HG03175 (cell line): ENCODE data around the gene EFHC1.
"Not testable (repeated sequence)": the region's sequence is repeated elsewhere in the genome, so short reads cannot be mapped to it uniquely, and the experiment has no call there.

Experiments used
- ATAC-seq: cut with Tn5 transposase; IDR thresholded peaks from one replicate; pipeline ENCODE4 v1.9.1; 2021; ENCODE audit warnings: mild to moderate bottlenecking, moderate library complexity; ENCODE audit not compliant: unreplicated experiment

The EFHC1 gene

DNA sequence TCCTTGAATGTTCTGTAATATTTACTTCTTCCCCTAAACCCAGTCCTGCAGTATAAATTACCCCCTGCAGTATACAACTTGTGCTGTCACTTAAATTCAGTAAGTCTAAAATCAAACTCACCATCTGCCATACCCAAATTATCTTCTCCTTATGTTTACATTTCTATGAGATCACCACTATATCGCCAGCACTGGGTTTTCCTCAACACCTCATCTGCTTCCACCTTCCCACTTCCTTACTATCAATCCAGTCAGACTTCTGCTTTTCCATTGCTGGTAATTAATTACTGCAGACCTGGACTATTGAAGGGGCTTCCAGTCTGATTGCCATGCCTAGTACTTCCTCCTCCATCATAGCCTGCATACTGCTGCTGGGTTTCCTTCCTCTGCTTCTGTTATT lies 15.2 kb downstream of the EFHC1 start:
- ATAC-seq: no peak

DNA sequence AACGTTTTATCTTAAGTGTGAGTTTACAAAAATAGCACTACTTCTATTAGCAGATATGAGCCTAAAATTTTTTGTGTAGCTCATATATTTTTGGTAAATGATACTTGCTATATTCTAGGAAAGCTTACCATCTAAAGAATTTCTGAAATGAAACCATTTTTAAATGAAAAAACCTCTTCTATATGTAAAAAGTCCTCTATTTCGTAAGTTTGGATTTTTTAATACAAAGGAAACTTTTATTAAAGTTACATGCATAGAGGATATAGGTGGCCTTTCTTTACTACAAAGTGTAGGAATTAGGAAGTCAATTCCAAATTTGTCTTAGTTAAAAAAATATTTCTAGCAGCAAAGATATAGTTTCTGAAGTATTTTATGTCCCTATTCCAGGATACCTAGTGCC lies 18.8 kb downstream of the EFHC1 start:
- no peak for ATAC-seq

- no peak for ATAC-seq
Measured at GRCh38 chr6:52454556-52454955, 34.4 kb downstream of the EFHC1 start.

DNA sequence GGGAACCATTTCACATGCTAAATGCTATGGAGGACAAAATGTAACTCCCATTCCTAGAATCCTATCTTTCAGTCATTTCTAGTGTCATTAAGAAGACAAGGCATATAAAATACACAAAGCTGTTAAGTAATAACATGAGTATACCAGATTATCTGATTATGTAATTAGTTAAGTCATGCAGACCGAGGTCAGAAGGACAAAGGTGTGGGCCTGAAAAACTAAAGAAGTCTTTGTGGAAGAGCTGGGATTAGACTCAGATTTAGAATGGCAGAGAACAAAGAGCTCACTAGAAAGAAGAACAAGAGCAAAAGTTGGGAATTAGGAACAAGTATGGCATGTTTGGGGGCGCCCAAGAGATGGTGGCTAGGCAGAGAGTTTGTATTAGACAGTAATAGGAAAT lies 37.0 kb downstream of the EFHC1 start:
- no peak for ATAC-seq

- ATAC-seq: not testable (repeated sequence)
Measured at GRCh38 chr6:52461194-52461593, 41.1 kb downstream of the EFHC1 start.

- no peak for ATAC-seq
Measured at GRCh38 chr6:52474173-52474572, 54.0 kb downstream of the EFHC1 start.

DNA sequence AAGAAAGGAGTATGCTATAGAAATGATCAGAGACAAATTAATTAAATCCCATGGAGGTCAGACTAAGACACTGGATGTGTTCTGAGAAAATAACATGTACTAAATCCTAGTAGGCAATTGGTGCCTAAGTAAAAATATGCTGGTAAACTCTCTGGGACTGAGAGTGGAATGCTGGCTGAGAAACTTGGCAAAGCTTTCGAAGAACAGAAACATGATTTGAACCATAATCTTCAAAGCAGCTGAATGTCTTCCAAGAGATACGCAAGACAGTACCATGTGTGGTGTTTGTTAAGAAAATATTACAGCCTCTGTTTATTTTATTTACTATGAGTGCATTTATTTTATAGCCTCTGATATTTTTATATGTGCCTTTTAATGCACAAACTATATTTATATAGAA lies 55.2 kb downstream of the EFHC1 start:
- no peak for ATAC-seq

DNA sequence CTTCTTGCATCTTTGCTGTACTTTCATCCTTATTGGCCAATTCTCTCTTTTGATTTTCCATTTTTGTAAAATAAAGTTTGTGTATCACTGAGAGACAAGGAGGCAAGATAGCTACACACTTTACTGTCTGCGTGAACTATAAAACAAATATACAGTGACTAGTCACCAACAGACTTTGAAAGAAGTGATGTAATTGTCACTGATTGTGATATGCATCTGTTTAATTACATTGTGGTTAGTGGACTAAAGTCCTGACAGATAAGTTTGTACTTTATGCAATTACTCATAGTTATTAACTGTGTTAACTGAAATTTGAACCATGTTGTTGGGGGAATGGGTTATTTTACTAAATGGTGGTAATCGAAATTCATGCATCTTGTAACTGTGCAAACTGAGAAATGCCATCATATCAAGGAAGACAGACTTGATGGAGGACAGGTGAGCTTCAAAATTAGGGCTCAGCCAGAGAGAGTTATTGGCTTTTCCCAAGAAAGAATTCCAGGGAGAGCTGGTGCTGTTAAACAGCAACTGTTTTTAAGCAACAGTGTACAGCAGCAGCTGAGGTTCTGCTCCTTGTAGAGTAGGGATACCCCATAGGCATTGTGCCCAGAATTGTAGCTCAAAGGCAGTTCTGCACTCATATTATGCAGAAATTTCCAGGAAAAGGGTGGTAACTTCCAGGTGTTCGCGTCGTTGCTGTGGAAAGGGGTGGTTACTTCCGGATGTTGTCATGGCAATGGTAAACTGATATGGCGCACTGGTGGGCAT lies 62.9 kb downstream of the EFHC1 start:
- ATAC-seq: no peak

DNA sequence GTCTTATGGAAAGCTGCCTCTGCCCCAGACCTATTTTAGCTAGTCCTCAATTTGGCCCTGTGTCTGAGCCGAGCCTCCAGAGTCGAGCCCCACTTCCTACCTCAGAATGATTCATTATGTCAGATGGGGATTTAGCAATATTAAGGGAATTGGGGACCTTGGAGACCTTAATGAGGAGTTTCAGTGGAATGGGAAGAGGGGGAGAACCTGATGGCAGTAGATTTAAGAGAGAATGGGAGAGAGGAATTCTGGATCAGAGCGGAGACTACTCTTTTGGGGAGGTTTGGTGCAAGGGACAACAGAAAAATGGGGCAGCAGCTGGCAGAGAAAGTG lies 63.5 kb downstream of the EFHC1 start:
- no peak for ATAC-seq

DNA sequence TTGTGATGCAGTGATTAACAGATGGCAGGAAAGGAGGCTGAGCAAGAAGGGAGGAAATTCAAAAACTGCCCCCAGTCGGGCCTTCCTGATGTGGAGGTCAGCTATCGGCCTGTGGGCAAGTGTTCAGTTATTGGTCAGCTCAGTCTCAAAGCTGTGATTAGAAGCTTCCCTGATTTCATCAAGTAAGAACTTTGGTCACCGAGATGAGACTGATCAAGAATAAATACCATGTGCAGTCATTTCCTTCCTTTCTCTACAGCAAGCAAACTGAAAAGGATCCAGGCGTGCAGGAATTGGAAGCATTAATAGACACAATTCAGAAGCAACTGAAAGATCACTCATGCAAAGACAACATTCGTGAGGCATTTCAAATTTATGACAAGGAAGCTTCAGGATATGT lies 69.7 kb downstream of the EFHC1 start:
- ATAC-seq: no peak

DNA sequence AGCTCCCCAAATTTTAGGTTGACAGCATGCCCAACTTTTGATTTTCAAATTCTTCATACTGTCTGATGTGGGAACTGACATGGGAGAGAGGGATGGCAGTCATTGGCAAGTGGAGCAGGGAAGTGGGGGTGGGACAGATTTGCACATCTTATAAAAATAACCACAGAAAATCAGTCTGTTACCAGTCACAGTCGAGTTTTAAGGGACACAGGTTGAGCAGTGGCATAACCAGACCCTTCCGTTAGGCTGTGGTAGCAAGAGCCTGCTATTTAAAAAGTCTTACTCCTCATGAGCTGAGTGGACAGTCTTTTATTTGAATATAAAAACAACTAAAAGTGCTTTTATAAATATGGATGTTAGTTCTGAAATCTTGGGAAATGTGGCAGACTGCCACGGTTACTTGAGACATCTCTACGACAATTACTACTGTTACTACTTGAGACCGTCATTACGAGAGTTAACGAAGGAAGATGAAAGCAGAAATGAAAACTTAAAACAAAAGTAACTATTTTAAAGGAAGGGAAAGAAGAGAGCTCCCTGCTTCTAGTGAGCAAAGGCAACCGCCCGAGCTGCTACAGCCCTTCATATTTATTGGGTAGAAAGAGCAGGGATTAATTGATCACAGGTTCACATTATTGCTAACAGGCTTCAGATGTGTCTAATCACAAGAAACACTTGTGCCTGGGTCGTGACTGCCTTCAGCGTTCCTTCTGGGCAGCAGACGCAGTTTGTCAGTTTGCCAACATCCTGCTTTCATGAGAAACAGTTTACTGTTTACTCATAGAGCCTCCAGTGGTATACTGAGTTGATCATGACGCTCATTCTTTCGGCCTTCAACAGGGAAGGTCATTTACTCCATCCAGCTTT lies 71.3 kb downstream of the EFHC1 start:
- ATAC-seq: peak; percentile 79

GRCh38 chr6:52493669-52494068 lies 73.5 kb downstream of the EFHC1 start:
- ATAC-seq: no peak

- no peak for ATAC-seq
Measured at GRCh38 chr6:52494298-52495072, 74.3 kb downstream of the EFHC1 start.

- ATAC-seq: no peak
Measured at GRCh38 chr6:52495922-52496321, 75.8 kb downstream of the EFHC1 start.

- no peak for ATAC-seq
Measured at GRCh38 chr6:52496631-52497030, 76.5 kb downstream of the EFHC1 start.

- peak; percentile 93 for ATAC-seq
Measured at GRCh38 chr6:52497652-52498408, 77.7 kb downstream of the EFHC1 start.

DNA sequence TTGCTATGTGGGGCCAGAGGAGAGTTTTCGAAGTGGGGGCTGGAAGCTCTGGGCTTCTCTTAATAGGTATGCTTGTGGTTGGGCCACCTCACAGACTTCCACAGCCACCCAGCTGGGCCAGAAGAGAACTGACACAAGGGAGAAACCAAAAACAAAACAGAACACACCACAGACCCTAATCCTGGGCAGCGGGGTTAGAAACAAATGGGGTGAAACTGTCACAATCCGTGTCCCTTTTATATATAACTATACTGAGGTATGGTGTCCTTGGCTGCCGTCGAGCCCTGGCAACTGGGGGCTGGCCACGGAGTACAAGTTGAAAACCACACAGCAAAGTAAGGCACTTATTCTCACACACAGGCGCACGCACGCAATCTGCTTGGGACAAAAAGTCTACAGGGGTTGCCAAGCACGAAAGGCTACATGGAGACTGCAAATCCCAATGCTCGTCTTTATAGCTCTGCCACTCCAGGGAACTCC lies 78.4 kb downstream of the EFHC1 start:
- ATAC-seq: peak; percentile 35

DNA sequence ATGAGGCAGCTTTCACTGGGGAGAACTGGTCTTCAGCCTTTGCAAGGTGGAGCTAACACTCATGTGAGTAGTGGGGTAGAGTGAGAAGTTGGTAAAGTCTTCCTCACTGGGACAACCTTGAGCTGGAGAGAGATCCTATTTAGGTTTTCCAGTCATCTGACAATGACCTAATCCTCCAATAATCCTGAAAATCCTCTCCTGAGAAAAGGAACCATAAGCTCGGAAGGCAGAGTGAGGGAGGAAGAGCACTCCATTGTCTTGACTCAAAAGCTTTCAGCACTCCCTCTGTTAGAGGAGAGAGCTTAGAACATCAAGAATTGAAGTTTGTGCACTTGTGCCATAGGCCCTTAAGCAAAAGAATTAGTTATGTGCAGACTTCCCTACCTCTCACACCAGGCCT lies 78.9 kb downstream of the EFHC1 start:
- ATAC-seq: no peak

GRCh38 chr6:52499681-52500236 lies 79.6 kb downstream of the EFHC1 start:
- no peak for ATAC-seq
